Lower lobe of right lung (tissue), 2 donors: Measurements from ENCODE around the gene PCBP3. TPM values are rescaled to one million over a fixed set of nuclear protein-coding genes. Genes with fewer than 3 reads are reported as not detected.
A peak's percentile ranks its signal among the peaks of the same experiment; 100 is the strongest.
"Not testable (repeated sequence)": the region's sequence is repeated elsewhere in the genome, so short reads cannot be mapped to it uniquely, and the experiment has no call there.

Source experiments
- ATAC-seq, 2 donors: fragments of 200-7000 bp; cut with Tn5 transposase; one replicate each; pipeline ENCODE4 v1.9.1; 2020 to 2022; ENCODE audit warnings: mild to moderate bottlenecking in 2 of 2, moderate library complexity in 2 of 2
- DNase-seq: peaks from one replicate; pipeline ENCODE4 v3.0.0-alpha.2; 2020
- H3K27ac ChIP-seq: fragments of 200-600 bp; one replicate; pipeline ENCODE4 v1.8.0; 2022
- H3K27me3 ChIP-seq: fragments of 200-600 bp; one replicate; pipeline ENCODE4 v1.8.0; 2022; ENCODE audit warnings: low read depth
- H3K36me3 ChIP-seq: fragments of 200-600 bp; one replicate; pipeline ENCODE4 v1.8.0; 2022; ENCODE audit warnings: mild to moderate bottlenecking
- H3K4me1 ChIP-seq: fragments of 200-600 bp; one replicate; pipeline ENCODE4 v1.8.0; 2022
- H3K4me3 ChIP-seq: fragments of 200-600 bp; one replicate; pipeline ENCODE4 v1.8.0; 2022; ENCODE audit warnings: mild to moderate bottlenecking
- H3K9me3 ChIP-seq: fragments of 200-600 bp; one replicate; pipeline ENCODE4 v1.8.0; 2022
- intact Hi-C: fragments of 100-400 bp; cut with DNase I; formaldehyde crosslinking; loops from one replicate; pipeline ENCODE4 v1.11.0; 2022
- total RNA-seq: library from RNA; stranded (reverse); fragmentation: NEBNext Ultra II Directional; extraction: Animal tissue kit (Norgen Biotek cat#: 25700); gene quantifications from one replicate; pipeline ENCODE4 v1.2.1, GENCODE V29; 2021
- TF ChIP-seq, protein P1 (sequence below): fragments of 200-600 bp; IDR thresholded peaks from one replicate; pipeline ENCODE4 v1.8.0; 2022; ENCODE audit warnings: antibody characterized with exemption, mild to moderate bottlenecking
- donor health status: DM: no; HTN: yes; CAD: no; lungs with severe emphysema.

The PCBP3 gene
- total RNA-seq, 1 donor from 2014 or later: 4.5 TPM

DNA sequence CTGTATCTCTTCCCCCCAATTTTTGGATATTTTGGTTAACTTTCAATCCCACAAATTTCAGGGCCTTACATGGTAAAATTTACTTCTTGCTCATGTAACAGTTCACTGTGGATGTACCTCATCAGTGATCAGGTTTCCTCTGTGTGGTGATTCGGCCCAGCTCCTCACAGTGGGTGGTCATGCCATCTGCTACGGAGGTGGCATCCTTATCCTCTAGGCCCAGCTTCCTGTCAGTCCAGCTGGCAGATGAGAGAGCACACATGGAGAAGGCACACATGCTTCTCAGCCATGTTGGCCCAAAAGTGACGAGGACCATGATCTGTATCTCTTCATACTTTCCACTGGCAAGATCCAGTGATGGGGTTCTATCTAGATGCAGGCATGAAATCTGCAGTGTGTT lies 27.2 kb downstream of the PCBP3 start:
- Histone ChIP-seq H3K27me3 (no peaks in the 10 kb centered on the region), H3K36me3 (no peaks in the 10 kb centered on the region), H3K27ac (no peak overlapping the region), H3K4me3 (no peak overlapping the region), H3K9me3 (peaks cover 15% of the 10 kb centered on the region), H3K4me1 (no peaks in the 10 kb centered on the region)
- TF ChIP-seq, protein P1, sequence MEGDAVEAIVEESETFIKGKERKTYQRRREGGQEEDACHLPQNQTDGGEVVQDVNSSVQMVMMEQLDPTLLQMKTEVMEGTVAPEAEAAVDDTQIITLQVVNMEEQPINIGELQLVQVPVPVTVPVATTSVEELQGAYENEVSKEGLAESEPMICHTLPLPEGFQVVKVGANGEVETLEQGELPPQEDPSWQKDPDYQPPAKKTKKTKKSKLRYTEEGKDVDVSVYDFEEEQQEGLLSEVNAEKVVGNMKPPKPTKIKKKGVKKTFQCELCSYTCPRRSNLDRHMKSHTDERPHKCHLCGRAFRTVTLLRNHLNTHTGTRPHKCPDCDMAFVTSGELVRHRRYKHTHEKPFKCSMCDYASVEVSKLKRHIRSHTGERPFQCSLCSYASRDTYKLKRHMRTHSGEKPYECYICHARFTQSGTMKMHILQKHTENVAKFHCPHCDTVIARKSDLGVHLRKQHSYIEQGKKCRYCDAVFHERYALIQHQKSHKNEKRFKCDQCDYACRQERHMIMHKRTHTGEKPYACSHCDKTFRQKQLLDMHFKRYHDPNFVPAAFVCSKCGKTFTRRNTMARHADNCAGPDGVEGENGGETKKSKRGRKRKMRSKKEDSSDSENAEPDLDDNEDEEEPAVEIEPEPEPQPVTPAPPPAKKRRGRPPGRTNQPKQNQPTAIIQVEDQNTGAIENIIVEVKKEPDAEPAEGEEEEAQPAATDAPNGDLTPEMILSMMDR: no peak
- DNase-seq (no peak), ATAC-seq (no peak)
- intact Hi-C loops: no loop called here

GRCh38 chr21:45678790-45679189 lies 35.3 kb downstream of the PCBP3 start:
- H3K27ac ChIP-seq, H3K9me3 ChIP-seq, H3K4me1 ChIP-seq, ATAC-seq, intact Hi-C loops, H3K36me3 ChIP-seq, DNase-seq, H3K4me3 ChIP-seq, H3K27me3 ChIP-seq: not testable (repeated sequence)

DNA sequence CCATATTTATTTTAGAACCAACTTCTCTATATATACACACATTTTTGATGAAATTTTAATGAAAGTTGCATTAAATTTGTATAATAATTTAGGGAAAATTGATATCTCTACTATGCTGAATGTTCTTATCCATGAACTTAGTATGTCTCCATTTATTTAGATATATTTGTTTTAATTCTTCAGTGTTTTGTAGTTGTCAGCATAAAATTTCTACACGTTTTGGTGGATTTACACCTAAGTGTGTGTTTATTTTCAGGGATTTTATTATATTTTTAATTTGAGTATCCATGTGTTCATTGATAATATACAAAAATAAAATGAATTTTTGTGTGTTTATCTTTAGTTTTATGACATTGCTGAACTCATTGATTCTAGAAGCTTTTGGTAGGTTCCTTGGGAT lies 36.7 kb downstream of the PCBP3 start:
- no peak for DNase-seq
- no peaks in the 10 kb centered on the region for H3K36me3 ChIP-seq
- H3K4me1 ChIP-seq: no peaks in the 10 kb centered on the region
- no peak overlapping the region for H3K4me3 ChIP-seq
- ATAC-seq: no peak
- intact Hi-C loops: no loop called here
- no peaks in the 10 kb centered on the region for H3K27me3 ChIP-seq
- H3K9me3 ChIP-seq: no peaks in the 10 kb centered on the region
- TF ChIP-seq, protein P1: no peak
- H3K27ac ChIP-seq: no peak overlapping the region

DNA sequence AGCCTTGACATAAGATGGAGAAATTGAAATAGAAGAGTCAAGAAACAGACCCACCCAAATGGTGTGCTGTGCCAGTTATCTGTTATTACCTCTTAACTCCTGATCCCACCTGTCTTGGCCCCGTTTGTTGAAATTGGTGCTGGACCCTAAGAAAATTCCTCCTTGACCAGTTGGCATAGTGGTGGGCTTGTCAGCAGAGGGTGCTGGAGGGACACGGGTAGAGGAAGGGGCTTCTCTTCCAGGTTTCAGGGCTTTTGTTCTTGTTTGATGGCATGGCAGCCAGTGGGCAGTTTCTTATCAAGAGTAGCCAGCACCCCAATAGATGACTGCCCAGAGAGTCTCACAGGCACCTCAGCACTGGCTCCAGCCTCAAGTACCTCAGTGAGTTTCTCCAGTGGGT lies 51.6 kb downstream of the PCBP3 start:
- no peaks in the 10 kb centered on the region for H3K36me3 ChIP-seq
- ATAC-seq (no peak), DNase-seq (no peak)
- no peak overlapping the region for H3K4me3 ChIP-seq
- TF ChIP-seq, protein P1: no peak
- H3K9me3 ChIP-seq: no peaks in the 10 kb centered on the region
- no peak overlapping the region for H3K27ac ChIP-seq
- H3K27me3 ChIP-seq: no peaks in the 10 kb centered on the region
- intact Hi-C loops: no loop called here
- no peaks in the 10 kb centered on the region for H3K4me1 ChIP-seq

DNA sequence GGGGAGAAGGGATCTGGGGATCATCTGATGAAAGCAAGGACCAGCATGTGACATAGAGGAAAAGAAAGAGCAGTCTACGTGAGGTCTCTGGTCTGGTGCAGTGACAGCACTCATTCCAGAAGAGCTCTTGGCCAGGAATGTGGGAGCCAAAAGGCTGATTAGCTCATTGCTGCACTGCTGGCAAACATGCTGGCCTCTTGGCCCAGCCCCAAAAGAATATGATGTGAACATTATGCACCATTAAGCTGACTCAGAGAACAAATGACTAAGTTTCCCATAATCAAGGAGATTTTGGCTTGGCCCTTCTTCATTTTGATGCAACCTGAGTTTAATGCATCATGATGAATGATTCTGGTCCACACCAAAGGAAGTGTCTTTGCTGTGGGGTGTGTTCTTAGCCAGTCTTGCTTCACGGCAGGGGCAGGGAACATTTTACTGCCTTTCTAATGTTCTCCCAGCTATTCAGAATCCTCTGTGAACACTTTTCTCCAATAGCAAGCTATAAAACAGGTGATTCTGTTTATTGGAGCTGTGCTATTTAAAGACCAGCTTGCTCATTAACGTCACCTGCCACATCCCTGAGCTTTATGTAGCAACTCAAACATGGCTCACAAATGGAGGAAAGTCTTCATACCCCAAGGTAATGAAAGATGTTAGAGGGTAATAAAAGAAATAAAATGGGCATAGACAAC lies 55.1 kb downstream of the PCBP3 start:
- Histone ChIP-seq H3K9me3 (no peaks in the 10 kb centered on the region), H3K4me1 (no peaks in the 10 kb centered on the region), H3K4me3 (no peak overlapping the region), H3K36me3 (no peaks in the 10 kb centered on the region), H3K27ac (no peak overlapping the region), H3K27me3 (no peaks in the 10 kb centered on the region)
- ATAC-seq (peak in 1 of 2 donors; percentile 41), DNase-seq (no peak)
- intact Hi-C loops: no loop called here
- TF ChIP-seq, protein P1: no peak

DNA sequence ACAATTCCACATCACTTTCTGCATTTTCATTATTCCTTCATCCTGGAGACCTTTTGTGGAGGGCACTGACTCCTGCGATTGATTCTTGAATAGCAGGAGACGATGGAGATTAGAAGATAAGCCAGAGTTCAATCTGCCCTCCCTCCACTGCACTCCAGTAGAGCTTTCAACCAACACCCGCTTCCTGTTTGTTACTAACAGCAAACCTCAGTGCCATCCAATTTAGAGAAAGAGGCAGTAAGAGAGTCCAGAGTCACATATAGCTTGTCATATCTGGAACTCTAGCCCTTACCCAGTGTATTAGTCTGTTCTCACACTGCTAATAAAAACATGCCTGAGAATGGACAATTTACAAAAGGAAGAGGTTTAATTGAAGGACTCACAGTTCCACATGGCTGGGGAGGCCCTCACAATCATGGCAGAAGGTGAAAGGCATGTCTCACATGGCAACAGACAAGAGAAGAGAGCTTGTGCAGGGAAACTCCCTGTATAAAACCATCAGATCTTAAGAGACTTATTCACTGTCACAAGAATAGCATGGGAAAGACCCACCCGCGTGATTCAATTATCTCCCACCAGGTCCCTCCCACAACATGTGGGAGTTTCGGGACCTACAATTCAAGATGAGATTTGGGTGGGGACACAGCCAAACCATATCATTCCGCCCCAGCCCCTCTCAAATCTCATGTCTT lies 55.9 kb downstream of the PCBP3 start:
- intact Hi-C loops: no loop called here
- ATAC-seq (no peak), DNase-seq (no peak)
- Histone ChIP-seq H3K4me3 (no peak overlapping the region), H3K9me3 (no peaks in the 10 kb centered on the region), H3K36me3 (no peaks in the 10 kb centered on the region), H3K27me3 (no peaks in the 10 kb centered on the region), H3K27ac (no peak overlapping the region), H3K4me1 (no peaks in the 10 kb centered on the region)
- TF ChIP-seq, protein P1: no peak
